Body of pancreas (tissue), 4 donors: ENCODE measurements around the gene FHOD3.

Experiments
- POLR2A ChIP-seq, 3 donors: fragments of 450-650 bp; IDR thresholded peaks; one replicate each; pipeline ENCODE4 v1.6.1; 2016; ENCODE audit warnings: antibody characterized with exemption in 3 of 3, mild to moderate bottlenecking in 2 of 3
- TF ChIP-seq, protein P1 (sequence below), 7 experiments: fragments of 450-650 bp in 4 of 7; fragments of 200-600 bp in 3 of 7; sonication (generic) in 3 of 7; IDR thresholded peaks; one replicate each; pipeline ENCODE4 v1.5.1; 2016 to 2019; ENCODE audit warnings: antibody characterized with exemption in 7 of 7

GRCh38 chr18:36546876-36547275, 249.4 kb downstream of the FHOD3 start:
- TF ChIP-seq, protein P1, sequence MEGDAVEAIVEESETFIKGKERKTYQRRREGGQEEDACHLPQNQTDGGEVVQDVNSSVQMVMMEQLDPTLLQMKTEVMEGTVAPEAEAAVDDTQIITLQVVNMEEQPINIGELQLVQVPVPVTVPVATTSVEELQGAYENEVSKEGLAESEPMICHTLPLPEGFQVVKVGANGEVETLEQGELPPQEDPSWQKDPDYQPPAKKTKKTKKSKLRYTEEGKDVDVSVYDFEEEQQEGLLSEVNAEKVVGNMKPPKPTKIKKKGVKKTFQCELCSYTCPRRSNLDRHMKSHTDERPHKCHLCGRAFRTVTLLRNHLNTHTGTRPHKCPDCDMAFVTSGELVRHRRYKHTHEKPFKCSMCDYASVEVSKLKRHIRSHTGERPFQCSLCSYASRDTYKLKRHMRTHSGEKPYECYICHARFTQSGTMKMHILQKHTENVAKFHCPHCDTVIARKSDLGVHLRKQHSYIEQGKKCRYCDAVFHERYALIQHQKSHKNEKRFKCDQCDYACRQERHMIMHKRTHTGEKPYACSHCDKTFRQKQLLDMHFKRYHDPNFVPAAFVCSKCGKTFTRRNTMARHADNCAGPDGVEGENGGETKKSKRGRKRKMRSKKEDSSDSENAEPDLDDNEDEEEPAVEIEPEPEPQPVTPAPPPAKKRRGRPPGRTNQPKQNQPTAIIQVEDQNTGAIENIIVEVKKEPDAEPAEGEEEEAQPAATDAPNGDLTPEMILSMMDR (IDR thresholded peaks at IDR 0.05): no peak
- TF ChIP-seq POLR2A (IDR thresholded peaks at IDR 0.05): no peak
